K562 treated with DMSO at 1 percent for 12 hours (cell line): ENCODE results near the gene KAT8. TPM values are rescaled to one million over a fixed set of nuclear protein-coding genes. Genes with fewer than 3 reads are reported as not detected.

Source experiments
- total RNA-seq: library from RNA; unstranded; fragments of 300-600 nt; gene quantifications from 2 replicates; pipeline ENCODE4 v1.2.3, GENCODE V29; 2022; ENCODE audit not compliant: insufficient read depth

Gene KAT8
- 63.8 and 95.3 TPM in 2 replicates for total RNA-seq

DNA sequence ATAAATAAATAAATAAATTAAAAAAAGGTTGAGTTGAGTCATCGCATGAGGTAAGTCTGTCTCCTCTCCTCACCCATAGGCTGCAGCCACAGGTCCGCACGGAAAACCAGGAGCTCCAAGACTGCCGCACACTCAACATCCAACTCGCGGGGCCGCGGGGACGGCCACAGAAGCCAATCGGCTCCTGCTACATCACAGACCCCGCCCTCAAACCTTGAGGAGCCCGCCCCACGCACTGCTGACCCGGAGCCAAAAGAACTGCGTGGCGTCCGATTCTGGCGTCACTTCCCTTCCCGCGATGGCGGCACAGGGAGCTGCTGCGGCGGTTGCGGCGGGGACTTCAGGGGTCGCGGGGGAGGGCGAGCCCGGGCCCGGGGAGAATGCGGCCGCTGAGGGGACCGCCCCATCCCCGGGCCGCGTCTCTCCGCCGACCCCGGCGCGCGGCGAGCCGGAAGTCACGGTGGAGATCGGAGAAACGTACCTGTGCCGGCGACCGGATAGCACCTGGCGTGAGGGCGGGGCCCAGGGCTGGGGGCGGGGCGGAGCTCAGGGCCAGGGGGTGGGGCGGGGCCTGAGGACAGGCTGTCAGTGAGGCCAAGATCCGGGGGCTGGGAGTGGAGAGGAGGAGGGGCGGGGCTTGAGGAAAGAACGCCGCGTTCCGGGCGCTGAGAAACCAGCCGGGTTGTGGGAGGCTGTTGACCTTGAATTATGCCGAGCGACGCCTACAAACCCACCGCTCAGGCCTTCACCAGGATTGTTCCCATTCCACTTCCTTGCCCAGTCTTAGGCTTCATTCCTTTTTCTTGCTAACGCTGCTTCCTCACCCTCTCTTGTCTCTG is at the start of gene KAT8:
Gene KAT8, plus strand, starts transcription at position 281 of the 839 bp plus-strand sequence. Its CDS starts 18 bp downstream, at position 299.

DNA sequence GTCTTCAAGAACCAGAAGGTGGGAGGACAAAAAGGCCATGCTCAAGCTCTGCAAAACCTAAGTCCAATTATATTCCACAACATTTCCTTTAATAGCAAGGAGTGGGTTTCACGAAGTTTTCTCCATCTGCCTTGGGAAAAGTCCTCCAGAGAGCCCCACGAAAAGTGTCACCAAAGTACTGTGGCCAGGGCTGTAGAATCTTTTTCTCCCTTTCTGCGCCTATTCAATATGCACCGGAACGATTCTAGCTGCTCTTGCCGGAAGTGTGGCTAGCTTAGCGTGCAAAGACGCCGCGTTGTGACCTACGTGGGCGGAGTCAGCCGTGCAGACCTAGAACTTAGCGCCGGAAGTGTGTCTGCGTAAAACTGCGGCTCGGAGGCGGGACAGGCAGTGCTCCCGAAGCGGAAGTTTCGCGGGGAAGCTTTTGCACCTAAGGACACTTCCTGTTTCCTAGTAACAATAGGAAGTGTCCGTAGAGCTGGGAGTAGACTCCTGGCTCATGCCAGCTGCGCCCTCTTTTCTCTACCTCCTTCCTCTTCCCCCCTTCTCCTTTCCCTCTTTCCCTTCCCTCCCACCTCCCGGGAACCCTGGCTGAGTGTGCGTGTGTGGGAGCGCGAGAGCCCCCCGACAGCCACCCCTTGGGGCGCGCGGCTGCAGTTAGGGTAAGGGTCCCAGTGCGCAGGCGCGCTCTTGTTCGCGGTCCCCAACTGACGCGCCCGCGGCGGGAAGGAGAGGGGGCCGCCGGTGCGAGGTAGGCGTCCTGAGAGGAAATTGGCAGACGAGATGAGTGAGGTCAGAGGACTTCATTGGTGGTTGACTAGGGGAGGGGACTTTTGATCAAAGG is 43.3 kb upstream of the KAT8 start, which contains the start of the genes ZNF646 and ZNF668:
Gene ZNF646, plus strand, starts transcription at position 453 of the 844 bp plus-strand sequence. CDS start 1,903 bp downstream, outside the sequence.
Gene ZNF668, minus strand, starts transcription at position 271 of the 844 bp plus-strand sequence. CDS start 9,781 bp downstream, outside the sequence.

DNA sequence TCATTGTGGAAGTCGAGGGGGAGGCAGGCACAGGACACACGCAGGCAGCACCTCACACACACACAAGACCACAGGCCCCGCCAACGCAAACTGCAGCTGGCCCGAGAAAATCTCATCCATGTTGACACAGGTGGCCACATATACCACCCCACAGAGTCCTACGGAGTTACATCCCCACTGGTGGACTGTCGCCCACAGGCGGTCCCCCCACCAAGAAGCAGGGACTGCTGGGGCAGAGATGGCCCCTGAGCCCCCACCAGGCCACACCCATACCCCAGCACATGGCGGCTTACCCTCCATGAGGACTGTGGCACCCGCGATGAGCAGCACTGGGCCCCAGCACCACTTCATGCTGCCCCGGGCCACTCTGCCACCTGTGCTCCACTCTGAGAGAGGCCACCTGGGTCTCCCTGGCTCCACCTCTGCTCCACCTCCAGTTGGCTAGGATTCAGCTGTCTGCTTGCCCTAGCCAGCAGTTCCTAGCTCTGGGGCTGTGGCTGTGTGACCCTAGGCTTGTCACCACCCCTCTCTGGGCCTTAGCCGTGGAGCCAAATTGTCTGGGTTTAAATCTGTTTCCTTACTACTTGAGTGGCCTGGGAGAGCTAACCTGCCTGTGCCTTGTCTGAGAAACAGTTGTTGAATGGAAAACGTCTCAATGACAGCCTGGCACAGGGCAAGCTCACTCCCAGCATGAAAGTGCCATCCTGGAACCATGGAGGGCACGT is 28.8 kb upstream of the KAT8 start, which contains the start of gene PRSS53:
Gene PRSS53, minus strand, starts transcription at position 485 of the 725 bp plus-strand sequence. Its CDS starts 134 bp downstream, at position 351.

DNA sequence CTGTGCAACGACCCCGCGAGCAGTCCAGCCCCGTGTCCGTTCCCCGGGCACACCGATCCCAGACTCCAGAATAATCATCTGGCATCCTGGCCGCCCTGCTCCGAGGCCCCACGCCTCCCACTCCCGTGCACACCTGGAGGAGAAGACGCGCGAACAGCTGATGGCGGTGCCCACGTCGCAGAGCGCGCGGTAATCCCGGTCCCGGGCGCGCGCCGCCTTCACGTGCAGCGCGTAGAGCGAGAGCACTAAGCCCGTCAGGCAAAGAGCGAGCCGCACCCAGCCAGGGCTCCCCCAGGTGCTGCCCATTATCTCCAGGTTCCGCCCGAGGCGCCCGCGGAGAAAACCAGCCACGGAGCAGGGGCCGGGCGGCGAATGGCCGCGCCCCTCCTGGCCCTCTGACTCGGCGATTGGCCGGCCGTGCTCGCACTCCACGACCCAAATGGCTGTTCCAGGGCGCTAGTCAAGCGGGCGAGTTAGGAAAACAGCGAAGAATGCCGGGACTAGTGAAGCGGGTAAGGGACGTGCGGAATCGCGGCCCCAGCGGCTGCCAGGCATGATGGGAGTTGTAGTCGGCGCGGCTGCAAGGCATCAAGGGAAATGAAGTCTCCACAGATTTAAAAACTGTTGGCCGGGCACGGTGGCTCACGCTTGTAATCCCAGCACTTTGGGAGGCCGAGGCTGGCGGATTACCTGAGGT is 22.9 kb upstream of the KAT8 start, which contains the start of gene VKORC1:
Gene VKORC1, minus strand, starts transcription at position 374 of the 697 bp plus-strand sequence. Its CDS starts 68 bp downstream, at position 306.

DNA sequence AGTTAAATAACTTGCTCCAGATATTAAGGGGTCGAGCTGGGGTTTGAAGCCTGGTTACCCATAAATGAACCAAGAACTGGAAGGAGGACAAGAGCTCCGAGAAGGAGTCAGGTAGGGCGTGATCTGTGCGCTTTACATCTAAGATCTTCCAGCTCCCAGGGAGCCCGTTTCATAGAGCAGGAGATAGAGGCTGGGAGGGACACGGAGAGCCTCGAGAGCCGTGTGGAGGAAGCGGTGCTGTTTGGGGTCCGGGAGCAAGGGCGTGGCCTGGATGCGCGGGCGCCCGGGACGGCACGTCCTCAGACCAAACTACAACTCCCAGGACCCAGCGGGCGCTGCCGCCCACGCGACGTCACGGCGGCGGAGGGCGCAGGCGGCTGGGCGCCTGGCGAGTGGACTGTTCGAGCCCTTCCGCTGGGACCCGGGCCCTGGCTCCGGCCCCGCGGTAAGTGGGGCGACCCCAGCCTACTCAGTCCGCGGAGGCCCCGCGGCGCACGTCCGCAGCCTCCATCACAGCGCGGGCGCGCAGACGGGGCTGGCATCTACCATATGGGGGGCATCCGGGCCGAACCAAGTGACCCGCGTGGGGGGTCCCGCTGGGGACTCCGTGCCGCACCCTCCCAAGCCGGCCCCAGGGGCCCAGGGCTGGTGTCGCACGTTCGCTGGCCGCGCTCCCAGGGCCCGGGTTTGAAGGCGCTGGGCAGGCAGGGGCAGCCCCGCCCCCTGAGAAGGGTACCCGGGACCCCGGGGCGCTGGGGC is 9.2 kb upstream of the KAT8 start, which contains the start of gene BCKDK:
Gene BCKDK, plus strand, starts transcription at position 352 of the 759 bp plus-strand sequence. CDS start 838 bp downstream, outside the sequence.

DNA sequence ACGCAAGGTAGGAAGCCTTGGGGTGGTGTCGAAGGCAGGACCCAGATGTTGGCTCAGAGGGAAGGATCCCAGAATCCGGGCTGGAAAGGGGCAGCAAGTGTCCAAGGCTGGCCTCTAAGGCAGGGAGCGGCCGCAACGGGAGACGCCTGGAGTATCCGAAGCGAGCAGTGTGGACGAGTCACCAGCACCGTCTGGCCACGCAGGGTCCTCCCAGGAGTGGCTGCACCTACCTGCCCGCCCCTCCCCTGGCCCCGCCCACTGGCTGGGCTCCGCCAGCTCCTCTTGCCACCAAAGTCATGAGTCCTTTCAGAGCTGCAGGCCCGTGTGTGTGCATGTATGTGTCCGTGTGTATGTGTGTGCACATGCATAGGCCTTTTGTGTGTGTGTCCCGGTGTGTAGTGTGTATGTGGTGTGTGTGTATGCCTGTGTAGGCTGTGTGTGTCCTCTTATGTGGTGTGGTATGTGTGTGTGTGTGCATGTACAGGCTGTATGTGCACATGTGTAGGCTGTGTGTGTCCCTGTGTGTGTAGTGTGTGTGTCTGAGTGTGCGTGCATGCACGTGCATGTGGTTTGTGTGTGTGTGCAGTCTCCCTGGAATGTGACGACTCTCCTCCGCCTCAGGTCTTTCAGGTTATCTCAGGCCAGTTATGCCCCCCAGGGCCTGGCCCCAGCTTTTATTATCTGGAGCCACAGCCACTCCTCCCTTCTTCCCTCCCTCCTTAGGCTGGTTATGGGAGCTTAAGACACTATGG is 18.2 kb downstream of the KAT8 start, which contains the start of gene PRSS8:
Gene PRSS8, minus strand, starts transcription at position 193 of the 752 bp plus-strand sequence. CDS start 229 bp downstream, outside the sequence.

DNA sequence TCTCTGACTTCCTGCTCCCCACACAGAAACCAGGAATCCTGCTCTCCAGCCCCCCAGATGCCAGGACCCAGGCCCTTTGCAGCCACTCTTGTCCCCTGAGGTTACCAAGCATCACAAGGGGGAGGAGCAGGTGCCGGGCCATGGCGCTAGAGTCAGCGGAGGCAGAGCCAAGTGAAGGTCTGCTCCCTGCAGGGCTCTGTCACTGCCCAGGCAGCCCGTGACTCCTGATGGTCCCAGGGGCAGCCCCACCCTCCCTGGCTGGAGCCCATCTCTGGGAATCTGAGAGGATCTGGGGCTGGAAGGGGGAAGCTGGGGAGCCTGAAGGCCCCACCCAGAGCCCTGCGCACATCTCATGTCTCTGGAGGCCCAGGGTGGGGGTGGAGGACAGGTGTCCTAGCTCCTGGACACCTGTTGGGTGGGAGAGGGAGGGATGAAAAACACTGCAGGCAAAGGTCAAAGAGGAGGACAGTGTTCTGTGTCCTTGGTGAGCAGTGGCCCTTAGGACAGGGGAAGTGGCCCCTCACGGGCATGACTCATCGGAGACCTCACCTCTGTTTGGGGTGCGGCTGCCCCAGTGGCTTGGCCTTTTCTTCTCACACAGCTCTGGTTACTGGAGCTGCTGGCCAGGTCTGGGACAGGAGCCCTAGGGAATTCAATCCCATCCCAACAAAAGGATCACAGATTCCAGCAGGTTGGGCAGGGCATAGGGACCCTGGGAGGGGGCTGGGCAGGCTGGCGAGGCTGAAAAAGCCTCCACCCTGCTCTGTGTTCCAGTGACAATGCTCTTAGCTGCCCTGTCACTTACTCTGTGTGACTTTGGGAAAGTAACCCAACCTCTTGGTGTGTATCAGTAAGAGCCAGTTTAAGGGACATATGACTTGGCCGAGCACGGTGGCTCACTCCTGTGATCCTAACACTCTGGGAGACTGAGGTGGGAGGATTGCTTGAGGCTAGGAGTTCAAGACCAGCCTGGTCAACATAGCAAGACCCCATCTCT is 32.7 kb downstream of the KAT8 start, which contains the start of gene PRSS36:
Gene PRSS36, minus strand, starts transcription at position 173 of the 997 bp plus-strand sequence. Its CDS starts 31 bp downstream, at position 142.

DNA sequence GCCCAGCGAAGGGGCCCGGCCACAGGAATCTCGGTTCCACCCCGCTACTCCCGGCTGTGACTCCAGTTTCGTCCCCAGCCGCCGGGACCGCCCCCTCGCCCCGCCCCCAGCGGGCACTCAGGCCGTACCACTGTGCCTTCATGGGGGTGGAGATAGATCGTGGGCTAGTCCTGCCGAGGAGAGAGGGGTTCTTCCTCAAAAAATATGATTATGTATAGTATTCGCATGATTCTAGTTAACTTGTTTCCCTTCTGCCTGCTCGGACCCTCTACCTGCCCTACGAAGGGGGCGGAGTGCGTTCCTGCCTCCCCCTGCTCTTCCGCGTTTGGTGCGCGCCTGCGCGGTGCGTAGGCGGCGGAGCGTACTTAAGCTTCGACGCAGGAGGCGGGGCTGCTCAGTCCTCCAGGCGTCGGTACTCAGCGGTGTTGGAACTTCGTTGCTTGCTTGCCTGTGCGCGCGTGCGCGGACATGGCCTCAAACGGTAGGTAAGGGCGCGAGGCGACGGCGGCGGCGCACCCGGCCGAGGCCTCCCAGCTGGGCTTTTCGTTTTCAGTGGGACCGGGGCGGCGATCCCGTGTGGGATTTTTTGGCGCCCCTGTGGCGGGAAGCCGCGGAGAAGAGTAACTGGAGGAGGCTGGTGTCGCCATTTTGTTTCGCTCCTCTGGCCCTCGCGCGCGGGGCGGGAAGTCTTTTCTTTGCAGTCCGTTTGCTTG is 62.4 kb downstream of the KAT8 start, which contains the start of gene FUS:
Gene FUS, plus strand, starts transcription at position 393 of the 713 bp plus-strand sequence. Its CDS starts 76 bp downstream, at position 469.

Other genes with a start within 250 kb of the KAT8 start
- gene BCL7C, start 223.6 kb upstream of the KAT8 start, total RNA-seq: 34.7 and 37.0 TPM in 2 replicates
- gene CTF1, start 221.1 kb upstream of the KAT8 start, total RNA-seq: 2.3 and 4.4 TPM in 2 replicates
- 16.7 and 23.8 TPM in 2 replicates for gene FBXL19, start 194.1 kb upstream of the KAT8 start, total RNA-seq
- 60.2 and 70.0 TPM in 2 replicates for gene ORAI3, start 168.6 kb upstream of the KAT8 start, total RNA-seq
- 9.2 and 21.8 TPM in 2 replicates for gene SETD1A, start 159.9 kb upstream of the KAT8 start, total RNA-seq
- gene HSD3B7, start 132.5 kb upstream of the KAT8 start, total RNA-seq: 35.2 and 36.1 TPM in 2 replicates
- gene STX1B, start 107.0 kb upstream of the KAT8 start, total RNA-seq: 0.32 and 0.64 TPM in 2 replicates
- gene STX4, start 84.1 kb upstream of the KAT8 start, total RNA-seq: 34.6 and 51.0 TPM in 2 replicates
- gene ZNF668, start 43.4 kb upstream of the KAT8 start, total RNA-seq: 11.3 and 15.1 TPM in 2 replicates
- gene ZNF646, start 43.2 kb upstream of the KAT8 start, total RNA-seq: 4.9 and 20.4 TPM in 2 replicates
- 0.90 and 4.8 TPM in 2 replicates for gene PRSS53, start 28.7 kb upstream of the KAT8 start, total RNA-seq
- gene VKORC1, start 22.9 kb upstream of the KAT8 start, total RNA-seq: 174 and 195 TPM in 2 replicates
- gene BCKDK, start 9.3 kb upstream of the KAT8 start, total RNA-seq: 33.9 and 40.7 TPM in 2 replicates
- 53.9 and 61.4 TPM in 2 replicates for gene PRSS8, start 18.1 kb downstream of the KAT8 start, total RNA-seq
- 1.3 and 3.2 TPM in 2 replicates for gene PRSS36, start 32.4 kb downstream of the KAT8 start, total RNA-seq
- gene FUS, start 62.5 kb downstream of the KAT8 start, total RNA-seq: 164 and 238 TPM in 2 replicates
- gene PYCARD, start 85.1 kb downstream of the KAT8 start, total RNA-seq: 66.1 and 82.3 TPM in 2 replicates
- not detected in 2 replicates for gene TRIM72, start 96.5 kb downstream of the KAT8 start, total RNA-seq
- not detected in 2 replicates for gene PYDC1, start 99.5 kb downstream of the KAT8 start, total RNA-seq
- 1.9 and 5.0 TPM in 2 replicates for gene ITGAM, start 142.3 kb downstream of the KAT8 start, total RNA-seq
- 0.16 and 0.20 TPM in 2 replicates for gene ITGAX, start 237.5 kb downstream of the KAT8 start, total RNA-seq